Amygdala (tissue), 56 donors: ENCODE data around the gene LRRC27.

Experiments
- DNase-seq, 56 donors: peaks; one replicate each; lab custom pipeline; 2025; lab: John Stamatoyannopoulos, UW

The LRRC27 gene

DNA sequence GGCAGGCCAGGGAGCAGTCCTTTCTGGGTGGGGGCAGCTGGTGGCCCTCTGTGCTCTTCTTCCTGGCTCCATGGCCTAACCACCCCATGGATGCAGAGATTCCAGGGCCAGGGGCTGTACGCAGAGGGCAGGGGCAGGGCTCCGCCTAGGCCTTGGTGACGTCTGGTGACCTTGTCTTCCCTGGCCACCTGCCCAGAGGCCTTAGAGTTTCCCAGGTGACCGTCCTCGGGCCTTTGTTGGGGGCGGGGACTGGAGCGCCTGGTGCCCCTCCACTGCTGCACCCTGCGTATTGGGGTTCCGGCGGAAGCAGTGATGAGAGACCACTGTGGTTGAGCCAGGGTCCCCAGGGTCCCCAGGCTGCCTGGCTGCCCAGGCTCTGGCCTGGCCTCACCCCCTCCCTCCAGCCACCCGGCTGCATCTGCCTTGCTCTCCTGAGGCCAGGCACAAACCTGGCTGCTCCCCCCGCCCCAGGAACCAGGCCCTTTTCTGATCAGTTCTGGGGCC is 75.3 kb downstream of the LRRC27 start:
- DNase-seq, result no peak

- DNase-seq, result peak in 2 of 56 donors; percentile 35 to 36
Measured at GRCh38 chr10:132407846-132408278, 75.9 kb downstream of the LRRC27 start.

DNA sequence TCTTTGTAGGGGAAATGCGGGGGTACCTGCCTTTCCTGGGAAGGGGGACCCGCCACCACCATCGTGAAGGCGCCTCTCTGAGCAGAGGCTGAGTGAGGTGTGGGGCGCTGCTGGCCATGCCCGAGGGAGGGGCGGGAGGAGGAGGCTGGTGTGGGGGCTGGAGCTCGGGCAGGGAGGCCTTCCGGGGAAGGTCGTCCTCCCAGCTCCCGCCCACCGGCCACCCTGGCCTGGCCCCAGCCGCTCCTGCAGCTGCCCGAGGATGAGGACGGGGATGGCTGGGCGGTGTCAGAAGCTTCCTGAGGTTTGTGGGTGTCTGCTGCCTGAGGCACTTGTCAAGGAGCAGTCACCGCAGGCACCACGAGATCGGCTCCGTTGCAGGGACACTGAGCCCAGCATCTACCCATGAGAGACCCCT is 76.4 kb downstream of the LRRC27 start:
- no peak for DNase-seq

GRCh38 chr10:132408823-132409666 is 77.1 kb downstream of the LRRC27 start:
- no peak for DNase-seq

GRCh38 chr10:132409667-132410028 is 77.7 kb downstream of the LRRC27 start:
- DNase-seq, result no peak

- no peak for DNase-seq
Measured at GRCh38 chr10:132410056-132410778, 78.2 kb downstream of the LRRC27 start.

GRCh38 chr10:132410779-132411532 is 79.0 kb downstream of the LRRC27 start:
- no peak for DNase-seq

DNA sequence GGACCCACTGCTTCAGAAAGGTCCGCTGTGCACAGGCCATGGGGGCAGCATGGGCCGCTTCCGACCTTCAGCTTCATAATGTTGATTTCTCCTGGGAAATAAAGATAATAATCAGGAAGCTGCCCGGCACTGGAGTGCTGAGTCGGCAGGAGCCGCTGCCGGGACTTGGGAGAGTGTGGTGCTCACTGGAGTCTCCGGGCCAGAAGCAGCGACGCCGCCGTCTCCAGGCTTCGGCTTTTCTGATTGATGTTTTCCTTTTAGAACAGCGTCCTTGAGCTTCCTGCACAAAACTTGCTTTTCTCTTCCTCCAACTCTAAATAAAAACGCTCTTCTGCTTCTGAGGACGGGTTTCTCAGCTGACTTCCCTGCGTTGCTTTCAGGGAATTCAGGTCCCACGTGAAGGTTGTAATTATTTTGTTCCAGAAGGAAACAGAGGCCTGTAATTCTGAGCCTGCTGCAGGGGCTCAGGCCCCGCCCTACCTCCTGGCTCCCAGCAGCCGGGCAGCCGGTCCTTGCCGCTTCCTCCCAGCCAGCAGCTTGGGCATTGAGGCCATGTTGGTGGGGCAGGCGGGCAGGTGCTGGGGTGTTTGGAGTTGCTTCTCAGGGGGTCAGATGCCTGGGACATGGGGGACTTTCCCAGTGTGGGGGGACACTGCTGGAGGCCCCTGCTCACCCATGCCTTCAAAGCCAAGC is 79.7 kb downstream of the LRRC27 start:
- DNase-seq, result peak in 3 of 56 donors; percentile 32 to 36 (median 35)

- no peak for DNase-seq
Measured at GRCh38 chr10:132412316-132413192, 80.6 kb downstream of the LRRC27 start.

- DNase-seq, result no peak
Measured at GRCh38 chr10:132413226-132414205, 81.5 kb downstream of the LRRC27 start.

GRCh38 chr10:132414402-132415016 is 82.5 kb downstream of the LRRC27 start:
- no peak for DNase-seq

DNA sequence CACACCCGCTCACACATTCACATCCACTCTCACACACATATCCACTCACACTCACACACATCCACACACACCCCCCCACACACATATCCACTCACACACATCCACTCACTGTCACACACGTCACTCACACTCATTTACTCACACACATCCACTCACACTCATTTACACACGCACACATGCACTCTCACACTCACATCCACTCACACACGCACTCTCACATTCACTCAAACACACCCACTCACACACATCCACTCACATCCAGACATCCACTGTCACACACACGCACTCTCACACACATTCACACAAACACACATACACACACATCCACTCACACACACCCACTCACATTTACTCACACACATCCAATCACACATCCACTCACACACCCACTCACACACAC is 83.3 kb downstream of the LRRC27 start:
- DNase-seq, result no peak

DNA sequence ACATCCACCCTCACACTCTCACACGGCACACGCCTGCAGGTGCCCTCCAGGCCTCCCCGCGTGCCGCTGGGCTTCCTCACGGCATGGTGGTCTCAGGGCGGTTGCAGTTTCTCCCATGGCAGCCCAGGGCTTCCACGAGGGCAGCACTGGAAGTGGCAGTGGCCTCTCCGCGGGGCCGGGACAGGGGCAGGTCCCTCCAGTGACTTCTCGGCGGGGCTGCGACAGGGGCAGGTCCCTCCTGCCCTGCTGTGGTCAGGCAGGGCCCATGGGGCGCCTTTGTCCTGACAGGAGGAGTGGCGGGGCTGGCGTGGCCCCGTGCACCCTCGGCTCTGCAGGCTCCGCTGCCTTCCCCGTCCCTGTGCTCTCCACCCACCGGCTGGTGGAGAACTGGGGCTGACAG is 84.0 kb downstream of the LRRC27 start:
- no peak for DNase-seq

DNA sequence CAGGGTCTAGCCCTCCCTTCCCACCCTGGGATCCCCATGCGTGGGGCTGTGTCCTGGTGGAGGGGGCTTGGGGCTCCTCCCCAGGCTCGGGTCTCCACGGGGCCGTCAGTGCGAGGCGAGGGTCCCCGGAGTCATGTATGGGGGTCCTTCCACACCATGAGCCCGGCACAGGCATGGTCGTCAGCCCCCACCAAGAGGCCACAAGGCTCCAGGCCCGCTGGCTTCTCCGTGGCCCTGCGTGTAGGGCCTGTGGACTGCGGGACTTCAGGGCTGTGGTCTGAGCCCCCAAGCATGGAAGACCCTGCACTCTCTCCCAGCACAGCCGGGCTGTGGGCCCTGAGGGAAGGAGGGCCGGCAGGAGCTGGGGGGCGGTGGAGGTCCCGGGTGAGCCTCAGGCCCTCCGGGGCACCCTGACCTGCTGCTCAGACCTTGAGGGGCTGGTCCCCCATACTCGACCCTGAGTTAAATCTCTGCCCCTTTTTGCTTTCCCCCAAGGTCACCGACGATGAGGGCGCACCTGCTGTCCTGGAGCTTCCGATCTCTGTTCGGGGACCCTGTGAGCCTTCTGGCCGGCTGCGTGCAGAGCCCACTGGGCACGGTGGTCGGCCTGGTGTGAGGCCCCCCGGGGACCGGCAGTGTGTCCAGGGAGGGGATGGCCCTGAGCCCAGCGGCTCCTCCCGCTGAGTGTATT is 84.7 kb downstream of the LRRC27 start:
- DNase-seq, result no peak

DNA sequence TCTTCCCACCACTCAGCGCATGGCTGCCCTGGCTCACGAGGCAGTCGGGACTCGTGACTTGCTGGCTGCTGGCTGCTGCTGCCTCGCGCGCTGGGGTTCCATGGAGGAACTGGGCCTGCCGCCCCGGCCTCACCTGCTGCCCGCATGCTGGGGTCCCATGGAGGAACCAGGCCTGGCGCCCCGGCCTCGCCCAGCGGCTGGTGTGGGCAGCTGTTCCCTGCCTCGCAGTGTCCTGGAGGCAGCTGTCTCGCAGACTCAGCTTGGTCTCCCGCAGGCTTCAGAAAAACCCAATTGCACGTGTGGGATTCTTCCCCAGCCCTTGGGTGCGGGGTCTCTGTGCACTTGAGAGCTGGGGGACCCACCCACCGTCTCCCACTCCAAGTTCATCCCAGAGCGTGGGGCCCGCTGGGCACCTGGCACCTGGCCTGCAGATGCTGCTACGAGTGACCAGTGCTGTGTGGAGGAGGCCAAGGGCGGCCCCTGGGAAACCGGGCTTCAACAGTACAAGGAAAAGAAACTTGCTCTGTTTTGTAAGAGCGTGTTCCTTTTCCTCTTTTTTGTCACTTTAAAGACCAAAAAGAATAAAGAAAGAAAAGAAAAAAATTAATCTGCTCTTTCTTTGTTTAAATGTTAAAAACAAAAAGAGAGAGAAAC is 85.4 kb downstream of the LRRC27 start:
- peak in 1 of 56 donors; percentile 25 for DNase-seq

DNA sequence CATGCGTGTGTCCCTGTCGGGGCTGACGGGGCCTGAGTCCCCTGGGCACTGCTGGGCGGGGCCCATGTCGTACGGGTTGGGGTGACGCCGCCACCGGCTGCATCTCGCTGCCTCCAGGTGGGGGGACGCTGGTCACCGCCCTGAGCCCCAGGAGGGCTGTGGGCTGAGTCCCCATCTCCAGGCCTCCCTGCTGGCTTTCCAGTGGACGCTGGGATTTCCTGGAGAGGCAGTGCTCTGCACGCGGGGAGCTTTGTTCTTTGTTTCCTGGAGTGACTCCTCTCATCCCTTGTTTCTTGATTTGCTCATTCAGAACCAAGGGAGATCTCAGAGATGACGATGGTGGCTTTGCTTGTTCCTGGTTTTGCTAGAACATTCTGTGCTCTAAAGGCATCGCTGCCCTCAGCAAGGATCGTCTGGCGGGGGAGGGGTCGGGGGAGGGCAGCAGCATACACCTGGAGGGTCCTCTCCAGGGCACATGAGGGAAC is 86.0 kb downstream of the LRRC27 start:
- DNase-seq, result no peak
